Measurements from ENCODE around the gene ADAMTS17.
A peak's percentile ranks its signal among the peaks of the same experiment; 100 is the strongest.
"Not testable (repeated sequence)": the region's sequence is repeated elsewhere in the genome, so short reads cannot be mapped to it uniquely, and the experiment has no call there.

Gene ADAMTS17

GRCh38 chr15:99932676-99933402 lies 408.9 kb downstream of the ADAMTS17 start:
- Histone ChIP-seq H3K27me3 (ENCODE audit: insufficient read depth, low read depth, severe bottlenecking) (peaks cover 49% of the 10 kb centered on the region), H3K4me3 (ENCODE audit: low read depth, low read length) (no peak overlapping the region), H3K27ac (no peak overlapping the region), H3K36me3 (no peaks in the 10 kb centered on the region), H3K9me3 (ENCODE audit: severe bottlenecking) (no peaks in the 10 kb centered on the region)
- no peak for DNase-seq
- no peak for TF ChIP-seq CTCF (IDR thresholded peaks at IDR 0.05; ENCODE audit: low read depth, low read length)

GRCh38 chr15:99931703-99932603 lies 409.8 kb downstream of the ADAMTS17 start:
- Histone ChIP-seq H3K36me3 (no peaks in the 10 kb centered on the region), H3K4me3 (ENCODE audit: low read depth, low read length) (no peak overlapping the region), H3K27ac (no peak overlapping the region), H3K27me3 (ENCODE audit: insufficient read depth, low read depth, severe bottlenecking) (peaks cover 46% of the 10 kb centered on the region), H3K9me3 (ENCODE audit: severe bottlenecking) (no peaks in the 10 kb centered on the region)
- no peak for DNase-seq
- TF ChIP-seq CTCF (IDR thresholded peaks at IDR 0.05; ENCODE audit: low read depth, low read length): no peak

- no peak for DNase-seq
- Histone ChIP-seq H3K9me3 (ENCODE audit: severe bottlenecking) (no peaks in the 10 kb centered on the region), H3K36me3 (no peaks in the 10 kb centered on the region), H3K27me3 (ENCODE audit: insufficient read depth, low read depth, severe bottlenecking) (peaks cover 44% of the 10 kb centered on the region), H3K4me3 (ENCODE audit: low read depth, low read length) (no peak overlapping the region), H3K27ac (no peak overlapping the region)
- no peak for TF ChIP-seq CTCF (IDR thresholded peaks at IDR 0.05; ENCODE audit: low read depth, low read length)
Measured at GRCh38 chr15:99930696-99931095, 411.1 kb downstream of the ADAMTS17 start.

GRCh38 chr15:99929266-99929665 lies 412.5 kb downstream of the ADAMTS17 start:
- no peak for TF ChIP-seq CTCF (IDR thresholded peaks at IDR 0.05; ENCODE audit: low read depth, low read length)
- Histone ChIP-seq H3K9me3 (ENCODE audit: severe bottlenecking) (no peaks in the 10 kb centered on the region), H3K4me3 (ENCODE audit: low read depth, low read length) (no peak overlapping the region), H3K27me3 (ENCODE audit: insufficient read depth, low read depth, severe bottlenecking) (peaks cover 56% of the 10 kb centered on the region), H3K36me3 (no peaks in the 10 kb centered on the region), H3K27ac (no peak overlapping the region)
- DNase-seq: peak; percentile 53

GRCh38 chr15:99928429-99928981 lies 413.3 kb downstream of the ADAMTS17 start:
- Histone ChIP-seq H3K27ac (no peak overlapping the region), H3K9me3 (ENCODE audit: severe bottlenecking) (no peaks in the 10 kb centered on the region), H3K4me3 (ENCODE audit: low read depth, low read length) (peak overlapping the region; percentile 10), H3K36me3 (no peaks in the 10 kb centered on the region), H3K27me3 (ENCODE audit: insufficient read depth, low read depth, severe bottlenecking) (peaks cover 62% of the 10 kb centered on the region)
- peak; percentile 51 for DNase-seq
- TF ChIP-seq CTCF (IDR thresholded peaks at IDR 0.05; ENCODE audit: low read depth, low read length): peak; percentile 85

GRCh38 chr15:99926532-99926931 lies 415.2 kb downstream of the ADAMTS17 start:
- H3K27me3 ChIP-seq (ENCODE audit: insufficient read depth, low read depth, severe bottlenecking): peaks cover 55% of the 10 kb centered on the region
- H3K4me3 ChIP-seq (ENCODE audit: low read depth, low read length); H3K27ac ChIP-seq; H3K9me3 ChIP-seq (ENCODE audit: severe bottlenecking); H3K36me3 ChIP-seq; DNase-seq: not testable (repeated sequence)
